CD8-positive, alpha-beta memory T cell (primary cell): ENCODE measurements around the gene GCM1. TPM values are rescaled to one million over a fixed set of nuclear protein-coding genes. Genes with fewer than 3 reads are reported as not detected.
"Not testable (repeated sequence)": the region's sequence is repeated elsewhere in the genome, so short reads cannot be mapped to it uniquely, and the experiment has no call there.

ENCODE experiments used
- CTCF ChIA-PET: fragments of 350-600 bp; sonication (Branson Sonifier 250); formaldehyde crosslinking; loops from one replicate; lab custom pipeline; 2021; ENCODE audit warnings: antibody characterized with exemption; lab: Charles Lee
- POLR2A ChIA-PET: fragments of 350-600 bp; sonication (Branson Sonifier 250); formaldehyde crosslinking; loops from one replicate; lab custom pipeline; 2021; ENCODE audit warnings: antibody characterized with exemption; lab: Charles Lee
- DNase-seq, 5 donors: peaks; one replicate each; pipeline versions ENCODE4 v3.0.0 to v3.0.0-alpha.2; 2020 to 2022; ENCODE audit warnings: mixed read lengths in 1 of 5
- H3K27ac ChIP-seq: one replicate; pipeline ENCODE4 v1.7.0; 2013; ENCODE audit warnings: low read depth, mild to moderate bottlenecking, low read length, moderate library complexity
- H3K27me3 ChIP-seq: 2 replicates; pipeline ENCODE4 v1.7.0; 2013; ENCODE audit warnings: low read length, mild to moderate bottlenecking; ENCODE audit not compliant: insufficient read depth, poor library complexity, severe bottlenecking
- H3K36me3 ChIP-seq: 2 replicates; pipeline ENCODE4 v1.7.0; 2013; ENCODE audit warnings: mild to moderate bottlenecking, low read length, moderate library complexity; ENCODE audit not compliant: insufficient read depth
- H3K4me1 ChIP-seq: 2 replicates; pipeline ENCODE4 v1.7.0; 2013; ENCODE audit warnings: mild to moderate bottlenecking, low read length, moderate library complexity; ENCODE audit not compliant: insufficient read depth
- H3K4me3 ChIP-seq: 2 replicates; pipeline ENCODE4 v1.7.0; 2013; ENCODE audit warnings: mild to moderate bottlenecking, low read length
- H3K9me3 ChIP-seq: 2 replicates; pipeline ENCODE4 v1.7.0; 2013; ENCODE audit warnings: mild to moderate bottlenecking, low read length
- H3K27ac Mint-ChIP-seq, 8 donors: one replicate each; pipeline ENCODE4 v1.8.0; 2020 to 2021; ENCODE audit warnings: mixed read lengths in 8 of 8, mild to moderate bottlenecking in 6 of 8, inconsistent platforms in 3 of 8, moderate library complexity in 3 of 8
- H3K27me3 Mint-ChIP-seq, 2 donors: one replicate each; pipeline ENCODE4 v1.8.0; 2020 to 2021; ENCODE audit warnings: mixed read lengths in 2 of 2, mild to moderate bottlenecking in 1 of 2, moderate library complexity in 1 of 2
- H3K36me3 Mint-ChIP-seq, 3 donors: one replicate each; pipeline ENCODE4 v1.8.0; 2020 to 2021; ENCODE audit warnings: mixed read lengths in 3 of 3, inconsistent platforms in 1 of 3, mild to moderate bottlenecking in 1 of 3
- H3K4me1 Mint-ChIP-seq, 3 donors: one replicate each; pipeline ENCODE4 v1.8.0; 2020 to 2021; ENCODE audit warnings: mixed read lengths in 3 of 3, inconsistent platforms in 1 of 3, mild to moderate bottlenecking in 1 of 3
- H3K4me3 Mint-ChIP-seq, 7 donors: one replicate each; pipeline ENCODE4 v1.8.0; 2020 to 2021; ENCODE audit warnings: mixed read lengths in 7 of 7, mild to moderate bottlenecking in 6 of 7, moderate library complexity in 4 of 7, inconsistent platforms in 2 of 7
- H3K9me3 Mint-ChIP-seq, 5 donors: one replicate each; pipeline ENCODE4 v1.8.0; 2020 to 2022; ENCODE audit warnings: mixed read lengths in 5 of 5, mild to moderate bottlenecking in 3 of 5, moderate library complexity in 2 of 5, inconsistent platforms in 1 of 5
- polyA plus RNA-seq: library from polyadenylated mRNA; unstranded; fragments of 300-500 nt; fragmentation: Illumina TruSeq; gene quantifications from one replicate; pipeline ENCODE4 v1.2.3, GENCODE V29; 2021
- total RNA-seq, 2 experiments: library from RNA; stranded (reverse); gene quantifications; one replicate each; pipeline ENCODE4 v1.2.3, GENCODE V29; 2021

Gene GCM1
- total and polyA plus RNA-seq, 3 experiments from 2014 or later, result not detected

- Histone ChIP-seq H3K4me3 (no peak overlapping the region), H3K9me3 (no peaks in the 10 kb centered on the region), H3K27ac (no peak overlapping the region), H3K36me3 (no peaks in the 10 kb centered on the region), H3K4me1 (peaks cover 5% of the 10 kb centered on the region), H3K27me3 (no peaks in the 10 kb centered on the region)
- ChIA-PET POLR2A (no interaction called here), CTCF (no interaction called here)
- peaks cover 5 to 8% (median 7%) of the 10 kb centered on the region in 3 donors for H3K4me1 Mint-ChIP-seq
- no peak overlapping the region for H3K4me3 Mint-ChIP-seq
- no peaks in the 10 kb centered on the region for H3K9me3 Mint-ChIP-seq
- H3K36me3 Mint-ChIP-seq, result no peaks in the 10 kb centered on the region
- peak overlapping the region in 1 of 8 donors; percentile 21 for H3K27ac Mint-ChIP-seq
- no peak for DNase-seq
- peaks cover 0 to 1% of the 10 kb centered on the region in 2 donors for H3K27me3 Mint-ChIP-seq
Measured at GRCh38 chr6:53162606-53163005, 14.0 kb upstream of the GCM1 start.

- H3K9me3 ChIP-seq, result no peaks in the 10 kb centered on the region
- H3K36me3 ChIP-seq, result no peaks in the 10 kb centered on the region
- ChIA-PET CTCF (no interaction called here), POLR2A (no interaction called here)
- Mint-ChIP-seq H3K27ac (no peak overlapping the region), H3K36me3 (no peaks in the 10 kb centered on the region), H3K27me3 (peaks cover under 1 to 1% of the 10 kb centered on the region in 2 donors), H3K4me1 (peaks cover 5 to 8% (median 7%) of the 10 kb centered on the region in 3 donors), H3K9me3 (no peaks in the 10 kb centered on the region), H3K4me3 (no peak overlapping the region)
- no peak overlapping the region for H3K4me3 ChIP-seq
- no peak for DNase-seq
- no peak overlapping the region for H3K27ac ChIP-seq
- H3K27me3 ChIP-seq, result no peaks in the 10 kb centered on the region
- peaks cover 5% of the 10 kb centered on the region for H3K4me1 ChIP-seq
Measured at GRCh38 chr6:53161481-53162009, 12.9 kb upstream of the GCM1 start.

DNA sequence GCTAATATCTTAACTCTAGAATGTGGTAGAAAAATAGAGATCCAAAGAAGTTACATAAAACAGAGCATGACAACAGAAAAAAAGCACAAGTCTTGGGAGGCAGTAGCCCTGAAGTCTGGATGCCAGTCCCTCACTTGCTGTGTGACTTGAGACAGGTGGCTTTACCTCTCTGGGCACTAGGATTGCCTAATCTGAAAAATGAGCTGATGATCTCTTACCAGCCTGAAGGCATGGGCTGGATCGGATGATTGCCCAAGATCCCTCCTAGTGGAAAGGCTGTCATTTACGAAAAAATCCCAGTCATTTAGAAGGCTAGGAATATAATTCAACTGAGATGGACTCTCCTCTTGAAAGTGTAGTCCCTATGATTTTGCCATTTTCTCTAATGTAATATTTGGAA is 10.9 kb upstream of the GCM1 start:
- Histone ChIP-seq H3K27me3 (no peaks in the 10 kb centered on the region), H3K4me1 (peaks cover 5% of the 10 kb centered on the region), H3K9me3 (no peaks in the 10 kb centered on the region), H3K27ac (no peak overlapping the region), H3K36me3 (no peaks in the 10 kb centered on the region), H3K4me3 (no peak overlapping the region)
- peak overlapping the region in 1 of 8 donors; percentile 19 for H3K27ac Mint-ChIP-seq
- no peaks in the 10 kb centered on the region for H3K36me3 Mint-ChIP-seq
- POLR2A ChIA-PET, result no interaction called here
- CTCF ChIA-PET, result no interaction called here
- H3K27me3 Mint-ChIP-seq, result peaks cover 1 to 4% of the 10 kb centered on the region in 2 donors
- H3K4me1 Mint-ChIP-seq, result peaks cover 5 to 8% (median 7%) of the 10 kb centered on the region in 3 donors
- H3K9me3 Mint-ChIP-seq, result no peaks in the 10 kb centered on the region
- no peak for DNase-seq
- H3K4me3 Mint-ChIP-seq, result no peak overlapping the region

DNA sequence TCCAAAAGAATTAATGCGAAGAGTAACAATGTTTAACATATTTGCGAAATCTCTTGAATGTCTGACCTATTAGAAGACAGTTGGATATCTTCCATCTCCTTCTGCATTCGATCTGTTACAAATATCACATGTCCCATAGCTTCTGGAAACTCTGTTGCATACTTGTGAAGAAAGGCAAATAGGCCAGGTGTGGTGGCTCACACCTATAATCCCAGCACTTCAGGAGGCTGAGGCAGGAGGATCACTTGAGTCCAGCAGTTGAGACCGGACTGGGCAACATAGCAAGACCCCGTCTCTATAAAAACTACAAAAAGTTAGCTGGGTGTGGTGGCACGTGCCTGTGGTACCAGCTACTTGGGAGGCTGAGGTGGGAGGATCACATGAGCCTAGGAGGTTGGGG is 9.4 kb upstream of the GCM1 start:
- H3K27ac Mint-ChIP-seq, H3K27me3 ChIP-seq, DNase-seq, H3K9me3 ChIP-seq, H3K9me3 Mint-ChIP-seq, H3K4me1 Mint-ChIP-seq, H3K27ac ChIP-seq, H3K4me1 ChIP-seq, H3K36me3 Mint-ChIP-seq, POLR2A ChIA-PET, H3K36me3 ChIP-seq, H3K4me3 ChIP-seq, H3K4me3 Mint-ChIP-seq, CTCF ChIA-PET: not testable (repeated sequence)
- peaks cover 1 to 12% of the 10 kb centered on the region in 2 donors for H3K27me3 Mint-ChIP-seq

GRCh38 chr6:53155279-53155678 is 6.6 kb upstream of the GCM1 start:
- H3K9me3 ChIP-seq, H3K4me1 ChIP-seq, CTCF ChIA-PET, H3K27me3 ChIP-seq, H3K36me3 Mint-ChIP-seq, POLR2A ChIA-PET, H3K36me3 ChIP-seq, DNase-seq, H3K9me3 Mint-ChIP-seq, H3K27ac Mint-ChIP-seq, H3K4me1 Mint-ChIP-seq, H3K27ac ChIP-seq, H3K4me3 ChIP-seq: not testable (repeated sequence)
- Mint-ChIP-seq H3K27me3 (peaks cover 5 to 26% of the 10 kb centered on the region in 2 donors), H3K4me3 (peak overlapping the region in 1 of 7 donors; percentile 70)

GRCh38 chr6:53154794-53155193 is 6.2 kb upstream of the GCM1 start:
- Histone ChIP-seq H3K27ac (no peak overlapping the region), H3K9me3 (no peaks in the 10 kb centered on the region), H3K36me3 (no peaks in the 10 kb centered on the region), H3K4me1 (no peaks in the 10 kb centered on the region), H3K4me3 (no peak overlapping the region), H3K27me3 (no peaks in the 10 kb centered on the region)
- Mint-ChIP-seq H3K27me3 (peaks cover 6 to 28% of the 10 kb centered on the region in 2 donors), H3K4me1 (no peaks in the 10 kb centered on the region), H3K9me3 (no peaks in the 10 kb centered on the region), H3K36me3 (no peaks in the 10 kb centered on the region), H3K4me3 (no peak overlapping the region), H3K27ac (no peak overlapping the region)
- no peak for DNase-seq
- POLR2A ChIA-PET, result no interaction called here
- CTCF ChIA-PET, result no interaction called here

- no peak overlapping the region for H3K27ac ChIP-seq
Measured at GRCh38 chr6:53154071-53154470, 5.4 kb upstream of the GCM1 start.

DNA sequence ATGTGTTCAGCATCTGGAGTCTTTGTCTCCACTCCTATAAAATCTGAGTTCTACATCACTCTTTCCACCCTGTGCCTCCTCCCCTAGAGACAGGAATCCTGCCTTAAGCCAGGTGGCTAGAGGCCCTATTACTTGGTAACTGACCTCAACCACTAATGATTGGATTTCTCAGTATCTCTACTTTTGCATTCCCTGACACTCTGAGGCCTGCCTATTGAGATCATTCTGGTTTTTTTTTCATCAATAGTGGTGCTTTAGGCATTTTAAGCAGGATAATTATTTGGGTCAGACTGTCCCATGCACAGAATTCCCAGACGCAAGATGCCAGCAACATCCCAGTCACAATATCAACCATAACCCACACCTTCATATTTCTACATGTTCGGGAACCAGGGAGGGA is 3.9 kb upstream of the GCM1 start:
- H3K27ac Mint-ChIP-seq, result no peak overlapping the region
- no peaks in the 10 kb centered on the region for H3K4me1 Mint-ChIP-seq
- ChIA-PET POLR2A (no interaction called here), CTCF (no interaction called here)
- no peaks in the 10 kb centered on the region for H3K36me3 Mint-ChIP-seq
- no peak overlapping the region for H3K4me3 Mint-ChIP-seq
- Histone ChIP-seq H3K4me1 (no peaks in the 10 kb centered on the region), H3K36me3 (no peaks in the 10 kb centered on the region), H3K27me3 (no peaks in the 10 kb centered on the region), H3K27ac (no peak overlapping the region), H3K9me3 (no peaks in the 10 kb centered on the region), H3K4me3 (no peak overlapping the region)
- peaks cover 7 to 36% of the 10 kb centered on the region in 2 donors for H3K27me3 Mint-ChIP-seq
- no peak for DNase-seq
- H3K9me3 Mint-ChIP-seq, result no peaks in the 10 kb centered on the region

More at GRCh38 chr6:53154071-53154470, 5.4 kb upstream of the GCM1 start:
- Histone ChIP-seq H3K4me3 (no peak overlapping the region), H3K4me1 (no peaks in the 10 kb centered on the region), H3K9me3 (no peaks in the 10 kb centered on the region), H3K36me3 (no peaks in the 10 kb centered on the region), H3K27me3 (no peaks in the 10 kb centered on the region)
- Mint-ChIP-seq H3K36me3 (no peaks in the 10 kb centered on the region), H3K9me3 (no peaks in the 10 kb centered on the region), H3K4me3 (no peak overlapping the region), H3K27ac (no peak overlapping the region), H3K4me1 (no peaks in the 10 kb centered on the region), H3K27me3 (peaks cover 7 to 32% of the 10 kb centered on the region in 2 donors)
- CTCF ChIA-PET, result no interaction called here
- POLR2A ChIA-PET, result no interaction called here
- DNase-seq, result no peak
